Breast epithelium (tissue), 3 donors: ENCODE results near the gene TCF7.

Experiments used
- POLR2A ChIP-seq: fragments of 450-650 bp; IDR thresholded peaks from one replicate; pipeline ENCODE4 v1.6.1; 2016; ENCODE audit warnings: antibody characterized with exemption, mild to moderate bottlenecking, moderate library complexity
- POLR2AphosphoS5 ChIP-seq, 3 donors: sonication (generic); formaldehyde crosslinking; IDR thresholded peaks; one replicate each; pipeline ENCODE4 v1.6.1; 2017; ENCODE audit warnings: antibody characterized with exemption in 3 of 3
- TF ChIP-seq, protein P1 (sequence below), 3 donors: fragments of 450-650 bp; IDR thresholded peaks; one replicate each; pipeline ENCODE4 v1.5.1; 2016 to 2017; ENCODE audit warnings: antibody characterized with exemption in 3 of 3, mild to moderate bottlenecking in 3 of 3, moderate library complexity in 3 of 3

DNA sequence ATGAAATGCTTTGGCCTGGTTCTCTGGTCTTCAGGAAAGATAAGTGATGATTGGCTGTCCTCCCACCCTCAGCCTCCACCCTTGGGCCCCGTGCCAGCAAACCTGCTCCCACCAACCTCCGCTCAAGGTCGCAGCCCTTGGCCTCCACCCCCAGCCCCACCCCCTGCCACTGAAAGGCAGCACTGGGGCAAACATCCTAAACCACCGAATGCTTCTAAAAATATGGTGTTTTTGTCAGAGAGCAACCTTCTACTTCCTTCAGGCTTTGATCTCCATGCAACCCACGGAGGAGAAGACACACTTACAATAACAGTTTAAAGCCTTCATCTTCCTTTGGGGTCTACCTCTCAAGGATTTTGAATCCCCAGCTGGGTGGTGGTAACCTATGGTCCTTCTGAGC lies 24.0 kb upstream of the TCF7 start:
- TF ChIP-seq POLR2AphosphoS5 (IDR thresholded peaks at IDR 0.05): no peak
- no peak for TF ChIP-seq POLR2A
- TF ChIP-seq, protein P1, sequence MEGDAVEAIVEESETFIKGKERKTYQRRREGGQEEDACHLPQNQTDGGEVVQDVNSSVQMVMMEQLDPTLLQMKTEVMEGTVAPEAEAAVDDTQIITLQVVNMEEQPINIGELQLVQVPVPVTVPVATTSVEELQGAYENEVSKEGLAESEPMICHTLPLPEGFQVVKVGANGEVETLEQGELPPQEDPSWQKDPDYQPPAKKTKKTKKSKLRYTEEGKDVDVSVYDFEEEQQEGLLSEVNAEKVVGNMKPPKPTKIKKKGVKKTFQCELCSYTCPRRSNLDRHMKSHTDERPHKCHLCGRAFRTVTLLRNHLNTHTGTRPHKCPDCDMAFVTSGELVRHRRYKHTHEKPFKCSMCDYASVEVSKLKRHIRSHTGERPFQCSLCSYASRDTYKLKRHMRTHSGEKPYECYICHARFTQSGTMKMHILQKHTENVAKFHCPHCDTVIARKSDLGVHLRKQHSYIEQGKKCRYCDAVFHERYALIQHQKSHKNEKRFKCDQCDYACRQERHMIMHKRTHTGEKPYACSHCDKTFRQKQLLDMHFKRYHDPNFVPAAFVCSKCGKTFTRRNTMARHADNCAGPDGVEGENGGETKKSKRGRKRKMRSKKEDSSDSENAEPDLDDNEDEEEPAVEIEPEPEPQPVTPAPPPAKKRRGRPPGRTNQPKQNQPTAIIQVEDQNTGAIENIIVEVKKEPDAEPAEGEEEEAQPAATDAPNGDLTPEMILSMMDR (IDR thresholded peaks at IDR 0.05): no peak
